ENCODE measurements around the gene COL4A1.

- no peak for TF ChIP-seq EZH2 (IDR thresholded peaks at IDR 0.05; ENCODE audit: low read length)
- no peak for TF ChIP-seq CTCF (optimal IDR thresholded peaks at IDR 0.05 in 1 of 3, IDR thresholded peaks at IDR 0.05 in 1 of 3, conservative IDR thresholded peaks at IDR 0.05 in 1 of 3; ENCODE audit: extremely low read depth in 1 of 3, insufficient read depth in 2 of 3, low read length in 3 of 3)
These were observed 56.6 kb downstream of the COL4A1 start for GRCh38 chr13:110250258-110250891.

Data from keratinocyte (primary cell).